OCI-LY3 (cell line): ENCODE data around the gene ARID1B.

Experiments used
- H2AFZ ChIP-seq: fragments of 200-600, 300-600 bp; shearing (Covaris generic); 2 replicates; pipeline ENCODE4 v1.6.0; 2014; ENCODE audit warnings: antibody characterized with exemption, low read depth, low read length
- H3K27ac ChIP-seq: fragments of 200-600, 300-600 bp; sonication (generic); 2 replicates; pipeline ENCODE4 v1.5.1; 2014; ENCODE audit warnings: mild to moderate bottlenecking, low read length, moderate library complexity, mixed read lengths
- H3K27me3 ChIP-seq: fragments of 200-600, 300-600 bp; sonication (generic); 2 replicates; pipeline ENCODE4 v1.6.1; 2014; ENCODE audit warnings: low read depth, low read length, mixed read lengths
- H3K36me3 ChIP-seq: fragments of 200-600, 300-600 bp; sonication (generic); replicated peaks from 2 replicates; pipeline ENCODE3; 2014; ENCODE audit warnings: low read depth, low read length, mixed read lengths
- H3K4me1 ChIP-seq: fragments of 300-600, 200-600 bp; sonication (generic); 2 replicates; pipeline ENCODE4 v1.6.1; 2014; ENCODE audit warnings: low read length, mixed read lengths
- H3K4me2 ChIP-seq: fragments of 200-600, 300-600 bp; sonication (generic); 2 replicates; pipeline ENCODE4 v1.6.1; 2014; ENCODE audit warnings: low read length, mixed read lengths
- H3K4me3 ChIP-seq: fragments of 300-600, 200-600 bp; sonication (generic); 2 replicates; pipeline ENCODE4 v1.5.1; 2014; ENCODE audit warnings: antibody characterized with exemption, mild to moderate bottlenecking, low read length, moderate library complexity
- H3K79me2 ChIP-seq: fragments of 300-600, 200-600 bp; shearing (Covaris generic); 2 replicates; pipeline ENCODE4 v1.6.1; 2014; ENCODE audit warnings: mild to moderate bottlenecking, low read length, mixed read lengths
- H3K9ac ChIP-seq: fragments of 300-600, 200-600 bp; shearing (Covaris generic); 2 replicates; pipeline ENCODE4 v1.6.0; 2014; ENCODE audit warnings: mild to moderate bottlenecking, low read length, moderate library complexity
- H3K9me3 ChIP-seq: fragments of 200-600, 300-600 bp; shearing (Covaris generic); 2 replicates; pipeline ENCODE4 v1.6.1; 2014; ENCODE audit warnings: low read length, mixed read lengths; ENCODE audit not compliant: insufficient read depth
- H4K20me1 ChIP-seq: fragments of 200-600, 300-600 bp; sonication (generic); 2 replicates; pipeline ENCODE4 v1.6.1; 2016; ENCODE audit warnings: low read length, mixed read lengths; ENCODE audit not compliant: insufficient read depth
- CTCF ChIP-seq: fragments of 200-600, 300-600 bp; sonication (generic); IDR thresholded peaks from 2 replicates; pipeline ENCODE4 v1.5.1; 2014; ENCODE audit warnings: antibody characterized with exemption, low read length, low read depth
- EZH2phosphoT487 ChIP-seq: fragments of 200-600 bp; shearing (Covaris generic); IDR thresholded peaks from 2 replicates; pipeline ENCODE4 v1.6.1; 2018; ENCODE audit warnings: antibody characterized with exemption, mixed run types, low read depth

Gene ARID1B

GRCh38 chr6:157186785-157187181 lies 409.6 kb downstream of the ARID1B start:
- TF ChIP-seq EZH2phosphoT487: no peak
- Histone ChIP-seq H3K4me3 (no peak overlapping the region), H4K20me1 (no peaks in the 10 kb centered on the region), H3K4me2 (no peak overlapping the region), H3K27me3 (no peaks in the 10 kb centered on the region), H3K36me3 (peaks cover 12% of the 10 kb centered on the region), H3K79me2 (no peaks in the 10 kb centered on the region), H3K9me3 (no peaks in the 10 kb centered on the region), H3K27ac (no peak overlapping the region), H2AFZ (no peak overlapping the region), H3K9ac (no peak overlapping the region), H3K4me1 (peaks cover 4% of the 10 kb centered on the region)

- H2AFZ ChIP-seq: no peak overlapping the region
- H3K9ac ChIP-seq: no peak overlapping the region
- no peak overlapping the region for H3K4me3 ChIP-seq
- H3K79me2 ChIP-seq: no peaks in the 10 kb centered on the region
- peaks cover 4% of the 10 kb centered on the region for H3K4me1 ChIP-seq
- peaks cover 12% of the 10 kb centered on the region for H3K36me3 ChIP-seq
- TF ChIP-seq EZH2phosphoT487 (no peak), CTCF (no peak)
- no peak overlapping the region for H3K4me2 ChIP-seq
- no peak overlapping the region for H3K27ac ChIP-seq
- H4K20me1 ChIP-seq: no peaks in the 10 kb centered on the region
- no peaks in the 10 kb centered on the region for H3K9me3 ChIP-seq
- no peaks in the 10 kb centered on the region for H3K27me3 ChIP-seq
Measured at GRCh38 chr6:157187182-157188083, 410.3 kb downstream of the ARID1B start.

GRCh38 chr6:157188213-157188612 lies 411.0 kb downstream of the ARID1B start:
- H3K4me3 ChIP-seq: no peak overlapping the region
- H3K4me1 ChIP-seq: peaks cover 4% of the 10 kb centered on the region
- H3K9ac ChIP-seq: no peak overlapping the region
- H4K20me1 ChIP-seq: no peaks in the 10 kb centered on the region
- H3K79me2 ChIP-seq: no peaks in the 10 kb centered on the region
- no peaks in the 10 kb centered on the region for H3K27me3 ChIP-seq
- peaks cover 12% of the 10 kb centered on the region for H3K36me3 ChIP-seq
- H3K9me3 ChIP-seq: no peaks in the 10 kb centered on the region
- no peak overlapping the region for H2AFZ ChIP-seq
- no peak overlapping the region for H3K27ac ChIP-seq
- no peak overlapping the region for H3K4me2 ChIP-seq
- no peak for TF ChIP-seq CTCF
- TF ChIP-seq EZH2phosphoT487: no peak

- peaks cover 2% of the 10 kb centered on the region for H3K36me3 ChIP-seq
- no peaks in the 10 kb centered on the region for H3K9me3 ChIP-seq
- no peak for TF ChIP-seq CTCF
- no peak for TF ChIP-seq EZH2phosphoT487
- no peaks in the 10 kb centered on the region for H4K20me1 ChIP-seq
- no peaks in the 10 kb centered on the region for H3K27me3 ChIP-seq
- no peak overlapping the region for H3K27ac ChIP-seq
- H3K4me3 ChIP-seq: no peak overlapping the region
- H3K9ac ChIP-seq: no peak overlapping the region
- H3K4me1 ChIP-seq: no peaks in the 10 kb centered on the region
- H3K4me2 ChIP-seq: no peak overlapping the region
- no peak overlapping the region for H2AFZ ChIP-seq
- H3K79me2 ChIP-seq: no peaks in the 10 kb centered on the region
Measured at GRCh38 chr6:157193443-157193996, 416.3 kb downstream of the ARID1B start.
